Bronchial epithelial cell (primary cell): Measurements from ENCODE around the gene NUDT3. TPM values are rescaled to one million over a fixed set of nuclear protein-coding genes. Genes with fewer than 3 reads are reported as not detected.
A peak's percentile ranks its signal among the peaks of the same experiment; 100 is the strongest.
"Not testable (repeated sequence)": the region's sequence is repeated elsewhere in the genome, so short reads cannot be mapped to it uniquely, and the experiment has no call there.

Experiments
- DNase-seq: peaks from one replicate; pipeline ENCODE4 v3.0.0-alpha.2; 2010; ENCODE audit warnings: low read depth
- FAIRE-seq: peaks from 2 replicates; lab custom pipeline; 2011; peaks lifted over from hg19 to GRCh38; lab: Jason Lieb, UNC
- H3K27me3 ChIP-seq: 2 replicates; pipeline ENCODE4 v1.5.1; 2011; ENCODE audit warnings: low read length; ENCODE audit not compliant: control insufficient read depth, insufficient read depth
- H3K36me3 ChIP-seq: 2 replicates; pipeline ENCODE4 v1.5.1; 2011; ENCODE audit warnings: low read length; ENCODE audit not compliant: control insufficient read depth, insufficient read depth
- H3K4me3 ChIP-seq: 2 replicates; pipeline ENCODE4 v1.5.1; 2011; ENCODE audit warnings: mild to moderate bottlenecking, low read depth, low read length, control low read depth
- total RNA-seq: library from RNA; depleted of rRNA; stranded (reverse); fragments of >200 nt; gene quantifications from 2 replicates; pipeline ENCODE4 v1.2.1, GENCODE V29; 2014
- TF ChIP-seq, protein P1 (sequence below): IDR thresholded peaks from 2 replicates; pipeline ENCODE4 v1.5.1; 2011; ENCODE audit warnings: mild to moderate bottlenecking, moderate library complexity, low read length, control low read depth, inconsistent platforms; ENCODE audit not compliant: insufficient read depth, severe bottlenecking

NUDT3 gene
- total RNA-seq, 1 donor from 2014 or later, result 15.8 TPM

DNA sequence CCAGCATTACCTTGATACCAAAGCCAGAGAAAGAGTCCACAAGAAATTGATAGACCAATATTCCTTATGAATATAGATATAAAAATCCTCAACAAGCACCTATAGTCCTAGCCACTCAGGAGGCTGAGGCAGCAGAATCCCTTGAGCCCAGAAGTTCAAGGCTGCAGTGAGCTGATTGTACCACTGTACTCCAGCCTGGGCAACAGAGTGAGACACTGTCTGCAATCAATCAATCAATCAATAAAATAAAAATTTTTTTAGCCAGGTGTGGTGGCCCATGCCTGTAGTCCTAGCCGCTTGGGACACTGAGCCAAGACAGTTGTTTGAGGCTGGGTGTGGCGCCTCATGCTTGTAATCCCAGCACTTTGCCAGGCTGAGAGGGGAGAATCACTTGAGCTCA lies 124.7 kb downstream of the NUDT3 start:
- FAIRE-seq (no peak), DNase-seq (no peak)
- Histone ChIP-seq H3K4me3 (no peak overlapping the region), H3K27me3 (no peaks in the 10 kb centered on the region), H3K36me3 (no peaks in the 10 kb centered on the region)
- TF ChIP-seq, protein P1, sequence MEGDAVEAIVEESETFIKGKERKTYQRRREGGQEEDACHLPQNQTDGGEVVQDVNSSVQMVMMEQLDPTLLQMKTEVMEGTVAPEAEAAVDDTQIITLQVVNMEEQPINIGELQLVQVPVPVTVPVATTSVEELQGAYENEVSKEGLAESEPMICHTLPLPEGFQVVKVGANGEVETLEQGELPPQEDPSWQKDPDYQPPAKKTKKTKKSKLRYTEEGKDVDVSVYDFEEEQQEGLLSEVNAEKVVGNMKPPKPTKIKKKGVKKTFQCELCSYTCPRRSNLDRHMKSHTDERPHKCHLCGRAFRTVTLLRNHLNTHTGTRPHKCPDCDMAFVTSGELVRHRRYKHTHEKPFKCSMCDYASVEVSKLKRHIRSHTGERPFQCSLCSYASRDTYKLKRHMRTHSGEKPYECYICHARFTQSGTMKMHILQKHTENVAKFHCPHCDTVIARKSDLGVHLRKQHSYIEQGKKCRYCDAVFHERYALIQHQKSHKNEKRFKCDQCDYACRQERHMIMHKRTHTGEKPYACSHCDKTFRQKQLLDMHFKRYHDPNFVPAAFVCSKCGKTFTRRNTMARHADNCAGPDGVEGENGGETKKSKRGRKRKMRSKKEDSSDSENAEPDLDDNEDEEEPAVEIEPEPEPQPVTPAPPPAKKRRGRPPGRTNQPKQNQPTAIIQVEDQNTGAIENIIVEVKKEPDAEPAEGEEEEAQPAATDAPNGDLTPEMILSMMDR, result no peak

DNA sequence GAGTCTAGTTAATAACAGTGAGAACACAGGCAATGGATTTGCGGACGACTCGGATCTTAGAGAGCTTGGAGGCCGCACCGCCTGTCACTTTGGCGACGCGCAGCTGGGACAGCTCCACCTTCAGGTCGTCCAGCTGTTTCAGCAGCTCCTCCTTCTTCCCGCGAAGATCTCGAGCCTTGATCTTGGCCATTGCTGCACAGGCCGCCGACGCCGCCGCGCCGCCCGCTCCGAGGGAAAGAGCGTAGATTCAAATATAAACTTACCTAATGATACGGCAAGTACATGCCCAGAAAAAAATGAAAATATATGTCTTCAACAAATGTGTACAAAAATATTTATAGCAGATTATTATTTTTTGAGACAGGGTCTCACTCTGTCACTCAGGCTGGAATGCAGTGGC lies 129.0 kb downstream of the NUDT3 start:
- not testable (repeated sequence) for H3K27me3 ChIP-seq, FAIRE-seq, H3K36me3 ChIP-seq, DNase-seq, H3K4me3 ChIP-seq

DNA sequence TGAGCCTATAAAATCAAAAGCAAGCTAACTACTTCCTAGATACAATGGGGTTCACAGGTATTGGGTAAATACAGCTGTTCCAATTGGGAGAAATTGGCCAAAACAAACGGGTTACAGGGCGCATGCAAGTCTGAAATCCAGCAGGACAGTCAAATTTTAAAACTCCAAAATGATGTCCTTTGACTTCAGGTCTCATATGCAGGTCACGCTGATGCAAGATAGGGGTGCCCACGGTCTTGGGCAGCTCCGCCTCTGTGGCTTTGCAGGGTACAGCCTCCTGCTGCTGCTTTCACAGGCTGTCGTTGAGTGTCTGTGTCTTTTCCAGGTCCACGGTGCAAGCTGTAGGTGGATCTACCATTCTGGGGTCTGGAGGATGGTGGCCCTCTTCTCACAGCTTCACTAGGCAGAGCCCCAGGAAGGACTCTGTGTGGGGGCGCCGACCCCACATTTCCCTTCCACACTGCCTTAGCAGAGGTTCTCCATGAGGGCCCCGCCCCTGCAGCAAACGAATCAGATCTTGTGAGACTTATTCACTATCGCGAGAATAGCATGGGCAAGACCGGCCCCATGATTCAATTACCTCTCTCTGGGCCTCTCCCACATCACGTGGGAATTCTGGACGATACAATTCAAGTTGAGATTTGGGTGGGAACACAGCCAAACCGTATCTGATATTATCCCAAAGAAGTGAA lies 131.7 kb downstream of the NUDT3 start:
- DNase-seq (no peak), FAIRE-seq (no peak)
- H3K4me3 ChIP-seq, result no peak overlapping the region
- TF ChIP-seq, protein P1, result no peak
- no peaks in the 10 kb centered on the region for H3K27me3 ChIP-seq
- H3K36me3 ChIP-seq, result no peaks in the 10 kb centered on the region

DNA sequence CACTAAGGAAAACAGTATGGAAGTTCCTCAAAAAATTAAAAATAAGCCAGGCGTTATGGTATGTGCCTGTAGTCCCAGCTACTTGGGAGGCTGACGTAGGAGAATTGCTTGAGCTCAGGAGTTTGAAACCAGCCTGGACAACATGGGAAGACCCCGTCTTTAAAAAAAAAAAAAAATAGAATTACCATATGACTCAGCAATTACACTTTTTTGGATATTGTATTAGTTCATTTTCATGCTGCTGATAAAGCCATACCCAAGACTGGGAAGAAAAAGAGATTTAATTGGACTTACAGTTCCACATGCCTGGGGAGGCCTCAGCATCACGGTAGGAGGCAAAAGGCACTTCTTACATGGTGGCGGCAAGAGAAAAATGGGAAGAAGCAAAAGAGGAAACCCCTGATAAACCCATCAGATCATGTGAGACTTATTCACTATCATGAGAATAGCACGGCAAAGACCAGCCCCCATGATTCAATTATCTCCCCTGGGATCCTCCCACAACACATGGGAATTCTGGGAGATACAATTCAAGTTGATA lies 132.9 kb downstream of the NUDT3 start:
- no peaks in the 10 kb centered on the region for H3K36me3 ChIP-seq
- FAIRE-seq (no peak), DNase-seq (no peak)
- H3K27me3 ChIP-seq, result no peaks in the 10 kb centered on the region
- no peak overlapping the region for H3K4me3 ChIP-seq
- TF ChIP-seq, protein P1, result no peak

DNA sequence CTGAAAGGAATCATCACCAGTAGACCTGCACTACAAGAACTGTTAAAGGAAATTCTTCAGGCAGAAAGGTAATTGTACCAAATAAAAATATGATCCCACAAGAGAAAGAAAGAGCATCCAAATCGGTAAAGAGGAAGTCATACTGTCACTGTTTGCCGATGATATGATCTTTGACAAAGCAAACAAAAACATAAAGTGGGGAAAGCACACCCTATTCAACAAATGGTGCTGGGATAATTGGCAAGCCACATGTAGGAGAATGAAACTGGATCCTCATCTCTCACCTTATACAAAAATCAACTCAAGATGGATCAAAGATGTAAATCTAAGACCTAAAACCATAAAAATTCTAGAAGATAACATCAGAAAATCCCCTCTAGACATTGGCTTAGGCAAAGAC lies 140.1 kb downstream of the NUDT3 start:
- not testable (repeated sequence) for H3K36me3 ChIP-seq, H3K4me3 ChIP-seq, H3K27me3 ChIP-seq, DNase-seq, FAIRE-seq

DNA sequence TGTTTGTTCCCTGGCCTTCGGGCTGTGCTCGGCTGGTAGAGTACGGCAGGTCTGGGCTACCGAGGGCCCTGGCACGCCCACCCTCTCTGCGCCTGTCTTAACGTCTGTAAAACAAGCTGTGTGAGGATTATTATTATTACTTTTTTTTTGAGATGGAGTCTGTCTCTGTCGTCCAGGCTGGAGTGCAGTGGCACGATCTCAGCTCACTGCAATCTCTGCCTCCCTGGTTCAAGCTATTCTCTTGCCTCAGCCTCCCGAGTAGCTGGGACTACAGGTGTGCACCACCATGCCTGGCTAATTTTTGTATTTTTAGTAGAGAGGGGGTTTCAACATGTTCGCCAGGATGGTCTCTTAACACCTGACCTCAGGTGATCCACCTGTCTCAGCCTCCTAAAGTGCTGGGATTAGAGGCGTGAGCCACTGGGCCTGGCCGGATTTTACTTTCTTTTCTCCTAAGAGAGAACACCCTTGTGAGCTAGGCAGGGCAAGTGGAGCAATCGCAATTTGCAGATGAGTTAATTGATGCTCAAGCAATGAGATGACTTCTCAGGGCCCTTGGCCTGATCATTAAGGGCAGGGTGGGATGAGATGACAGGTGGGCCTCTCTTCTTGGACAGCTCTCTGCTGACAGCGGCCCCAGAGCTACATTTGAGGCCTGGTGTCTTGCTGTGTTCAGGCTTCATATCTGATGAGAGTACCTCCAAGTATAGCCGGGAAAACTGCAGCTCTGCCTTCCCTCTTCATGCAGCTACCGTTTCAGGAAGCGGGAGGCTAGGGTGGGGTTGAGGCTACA lies 142.8 kb downstream of the NUDT3 start:
- FAIRE-seq (no peak), DNase-seq (no peak)
- Histone ChIP-seq H3K27me3 (no peaks in the 10 kb centered on the region), H3K36me3 (peaks cover 2% of the 10 kb centered on the region), H3K4me3 (peak overlapping the region; percentile 52)
- TF ChIP-seq, protein P1, result no peak
